GM19099 (cell line): ENCODE measurements around the gene MAGEB17.

ENCODE experiments used
- POLR2A ChIP-seq: IDR thresholded peaks from 3 replicates; pipeline ENCODE4 v1.6.1; 2011; ENCODE audit warnings: low read depth; ENCODE audit not compliant: insufficient read length; ENCODE audit errors: extremely low read depth

The MAGEB17 gene

DNA sequence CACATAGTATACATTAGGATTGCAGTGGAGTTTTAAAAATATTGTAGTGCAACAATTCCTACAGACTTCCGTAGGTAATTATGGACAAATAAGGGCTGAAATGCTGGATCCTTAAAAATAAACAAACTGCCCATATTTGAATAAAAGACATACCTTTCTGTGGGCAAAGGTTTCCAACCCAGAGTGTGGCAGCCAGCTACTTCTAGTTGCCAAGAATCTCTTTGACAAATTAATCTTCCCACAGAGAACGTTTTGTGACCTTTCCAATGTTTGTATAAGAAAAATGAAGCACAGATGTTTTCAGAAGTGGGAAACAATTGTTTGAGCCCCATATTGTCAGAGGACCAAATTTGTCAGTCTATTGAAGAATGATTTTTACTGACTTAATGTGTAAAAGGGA is 22.9 kb upstream of the MAGEB17 start:
- no peak for TF ChIP-seq POLR2A

DNA sequence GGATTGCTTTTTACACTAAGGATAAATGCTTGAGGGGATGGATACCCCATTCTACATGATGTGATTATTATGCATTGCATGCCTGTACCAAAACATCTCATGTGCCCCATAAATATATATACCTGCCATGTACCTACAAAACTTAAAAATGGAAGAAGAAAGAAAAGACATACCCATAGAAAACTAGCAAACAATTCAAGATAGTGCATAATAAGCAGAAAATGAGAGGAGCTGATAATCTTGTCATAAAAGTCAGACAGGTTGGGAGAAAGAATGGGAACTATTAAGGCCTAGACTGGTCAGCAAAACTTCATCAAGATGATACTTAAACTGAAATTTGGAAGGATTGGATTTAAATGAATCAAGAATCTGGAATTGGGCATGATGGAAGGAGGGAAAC is 21.6 kb upstream of the MAGEB17 start:
- no peak for TF ChIP-seq POLR2A

DNA sequence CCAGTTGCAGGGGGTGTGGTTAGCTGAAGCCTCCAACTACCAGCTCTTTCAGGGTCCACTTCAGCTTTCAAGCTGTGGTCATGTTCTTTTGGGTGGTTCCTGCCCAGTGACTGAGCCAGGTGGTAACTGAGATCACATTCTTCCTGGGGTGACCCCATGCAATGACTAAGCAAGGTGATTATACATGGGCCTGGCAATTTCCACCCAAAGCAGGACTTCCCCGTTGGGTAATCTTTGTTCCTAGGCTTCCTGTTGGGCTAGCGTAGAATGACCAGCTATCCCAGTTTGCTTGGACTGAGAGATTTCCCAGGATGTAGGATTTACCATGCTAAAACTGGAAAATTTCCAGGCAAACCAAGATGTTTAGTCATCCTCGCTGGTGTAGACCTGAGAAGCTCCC is 18.4 kb upstream of the MAGEB17 start:
- no peak for TF ChIP-seq POLR2A

DNA sequence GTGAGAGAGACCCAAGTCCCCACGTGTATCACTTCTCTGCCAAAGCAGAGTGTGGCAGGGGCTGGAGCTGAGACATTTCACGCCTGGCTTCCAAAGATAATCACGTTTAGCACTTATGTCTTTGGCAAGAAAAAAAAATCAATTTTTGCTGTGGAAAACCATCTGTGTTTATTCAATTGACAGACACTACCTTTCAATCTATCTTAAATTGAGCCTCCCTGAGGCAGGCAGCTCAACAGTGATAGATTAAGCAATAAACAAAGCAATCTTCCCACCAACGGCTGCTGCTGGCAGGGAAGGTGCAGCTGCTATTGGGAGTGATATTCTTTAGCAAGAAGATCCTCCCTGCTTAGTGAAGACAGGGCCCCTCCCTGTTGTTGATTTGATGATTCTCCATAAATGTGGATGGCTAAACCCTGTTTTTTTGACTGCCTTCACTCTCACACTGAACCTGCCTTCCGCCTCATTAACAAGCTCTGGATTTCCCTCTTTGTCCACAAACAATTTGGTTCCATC is 11.6 kb upstream of the MAGEB17 start:
- TF ChIP-seq POLR2A, result no peak

DNA sequence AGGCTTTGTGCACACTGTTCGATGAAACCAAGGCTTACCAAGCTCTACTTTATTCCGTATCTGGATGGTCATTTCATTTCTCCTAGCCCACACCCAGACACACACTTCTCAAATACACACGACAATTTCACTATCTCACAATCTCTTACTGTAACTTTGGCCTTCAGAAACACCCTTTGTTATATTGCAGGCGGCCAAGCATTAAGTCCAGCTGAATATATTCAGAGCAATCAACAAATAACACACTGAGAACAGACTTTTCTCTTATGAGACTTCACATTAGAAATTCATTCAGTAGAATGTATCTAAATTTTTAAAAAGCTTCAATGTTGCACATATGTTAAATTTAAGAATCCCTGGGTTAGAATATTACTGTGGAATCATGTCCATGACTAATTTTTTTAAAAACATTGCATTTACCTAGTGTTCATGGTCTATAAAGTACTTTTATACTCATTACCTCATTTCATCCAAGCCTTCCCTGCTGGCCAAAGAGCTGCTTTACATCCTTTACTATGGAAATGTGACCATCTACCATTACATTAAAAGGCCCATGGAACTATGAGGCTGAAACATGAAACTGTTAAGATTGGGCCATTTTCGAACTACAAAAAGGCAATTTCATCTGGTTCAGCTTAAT is 10.5 kb upstream of the MAGEB17 start:
- TF ChIP-seq POLR2A, result no peak

DNA sequence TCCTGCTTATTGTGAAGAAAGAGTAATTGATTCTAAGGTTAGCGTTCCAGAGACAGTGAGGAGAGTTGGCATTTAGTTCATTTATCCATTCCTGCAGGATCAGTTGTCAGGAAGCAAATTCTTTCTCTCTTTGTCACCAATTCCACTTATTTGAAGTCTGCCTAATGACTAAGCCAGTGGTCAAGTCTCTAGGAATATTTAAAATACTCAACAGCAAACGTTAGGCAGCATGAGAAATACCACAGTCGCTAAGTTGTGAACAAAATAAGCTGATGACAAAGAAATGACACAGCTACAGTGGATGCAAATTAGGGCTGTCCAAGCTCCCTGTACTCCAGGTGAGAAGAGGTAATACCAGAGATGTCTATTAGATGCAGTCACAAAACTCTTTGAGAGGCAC is 6.6 kb upstream of the MAGEB17 start:
- TF ChIP-seq POLR2A, result no peak

DNA sequence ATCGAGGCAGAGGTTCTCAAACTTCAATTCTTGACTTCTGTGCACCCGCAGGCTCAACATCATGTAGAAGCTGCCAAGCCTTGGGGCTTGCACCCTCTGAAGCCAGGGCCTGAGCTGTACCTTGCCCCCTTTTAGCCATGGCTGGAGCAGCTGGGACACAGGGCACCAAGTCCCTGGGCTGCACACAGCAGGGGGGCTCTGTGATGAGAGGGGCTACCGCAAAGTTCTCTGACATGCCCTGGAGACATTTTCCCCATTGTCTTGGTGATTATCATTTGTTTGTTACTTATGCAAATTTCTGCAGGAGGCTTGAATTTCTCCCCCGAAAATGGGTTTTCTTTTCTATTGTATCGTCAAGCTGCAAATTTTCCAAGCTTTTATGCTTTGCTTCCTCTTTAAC is 4.9 kb upstream of the MAGEB17 start:
- no peak for TF ChIP-seq POLR2A

DNA sequence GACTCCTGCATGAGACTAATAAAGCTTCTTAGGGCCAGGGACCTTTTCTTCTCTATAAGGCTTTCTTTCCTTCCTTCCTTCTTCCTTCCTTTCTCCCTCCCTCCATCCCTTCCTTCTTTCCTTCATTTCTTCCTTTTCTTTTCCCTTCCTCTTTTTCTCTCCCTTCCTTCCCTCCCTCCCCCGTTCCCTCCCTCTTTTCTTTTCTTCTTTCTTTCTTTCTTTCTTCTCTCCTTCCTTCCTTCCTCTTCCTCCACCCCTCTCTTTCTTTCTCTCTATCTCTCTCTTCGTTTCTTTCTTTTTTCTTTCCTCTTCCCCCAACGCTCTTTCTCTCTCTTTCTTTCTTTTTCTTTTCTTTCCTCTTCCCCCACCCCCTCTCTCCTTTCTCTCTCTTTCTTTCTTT is 2.5 kb upstream of the MAGEB17 start:
- no peak for TF ChIP-seq POLR2A

DNA sequence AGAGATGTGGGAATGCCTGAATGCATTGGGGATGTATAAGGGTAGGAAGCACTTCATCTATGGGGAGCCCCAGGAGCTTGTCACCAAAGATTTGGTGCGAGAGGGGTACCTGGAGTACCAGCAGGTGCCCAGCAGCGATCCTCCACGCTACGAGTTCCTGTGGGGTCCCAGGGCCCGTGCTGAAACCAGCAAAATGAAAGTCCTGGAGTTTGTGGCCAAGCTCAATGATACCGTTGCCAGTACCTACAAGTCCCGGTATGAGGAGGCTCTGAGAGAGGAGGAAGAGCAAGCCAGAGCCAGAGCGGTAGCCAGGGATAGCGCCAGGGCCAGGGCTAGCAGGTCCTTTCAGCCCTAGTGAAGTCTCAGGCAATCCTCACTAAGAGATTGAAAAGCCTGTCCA is 3.8 kb downstream of the MAGEB17 start:
- TF ChIP-seq POLR2A, result no peak

DNA sequence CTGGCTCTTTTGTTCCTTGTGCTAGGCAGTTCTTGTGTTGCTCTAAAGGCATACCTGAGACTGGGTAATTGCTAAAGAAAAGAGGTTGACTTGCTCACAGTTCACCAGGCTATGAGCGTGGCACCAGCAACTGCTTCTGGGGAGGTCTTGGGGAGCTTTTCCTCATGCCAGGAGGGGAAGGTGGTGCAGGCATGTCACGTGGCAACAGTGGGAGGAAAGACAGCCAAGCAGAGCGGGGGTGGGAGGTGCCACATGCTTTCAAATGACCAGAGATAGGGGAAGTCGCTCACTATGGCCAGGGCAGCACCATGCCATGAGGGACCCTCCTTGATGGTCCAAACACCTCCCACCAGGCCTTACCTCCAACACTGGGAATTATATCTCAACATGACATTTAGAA is 4.7 kb downstream of the MAGEB17 start:
- TF ChIP-seq POLR2A, result no peak

DNA sequence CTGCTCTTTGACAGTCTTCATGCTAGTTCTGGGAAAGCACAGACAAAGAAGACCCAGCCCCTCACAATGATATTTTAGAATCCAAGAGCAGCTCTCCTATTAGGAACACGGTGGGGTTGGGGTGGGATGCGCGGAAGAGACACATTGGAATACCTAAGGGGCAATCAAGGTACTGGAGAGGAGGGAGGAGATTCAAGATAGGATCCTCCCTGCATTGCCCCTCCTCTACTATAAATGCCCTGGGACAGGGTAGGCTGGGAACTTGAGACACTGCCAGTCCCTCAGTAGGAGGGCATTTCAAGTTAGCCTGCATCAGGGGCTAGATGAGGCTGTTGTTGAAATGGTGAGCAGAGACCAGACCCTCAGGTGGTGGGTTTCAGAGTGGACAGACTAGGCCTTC is 5.1 kb downstream of the MAGEB17 start:
- TF ChIP-seq POLR2A, result no peak

DNA sequence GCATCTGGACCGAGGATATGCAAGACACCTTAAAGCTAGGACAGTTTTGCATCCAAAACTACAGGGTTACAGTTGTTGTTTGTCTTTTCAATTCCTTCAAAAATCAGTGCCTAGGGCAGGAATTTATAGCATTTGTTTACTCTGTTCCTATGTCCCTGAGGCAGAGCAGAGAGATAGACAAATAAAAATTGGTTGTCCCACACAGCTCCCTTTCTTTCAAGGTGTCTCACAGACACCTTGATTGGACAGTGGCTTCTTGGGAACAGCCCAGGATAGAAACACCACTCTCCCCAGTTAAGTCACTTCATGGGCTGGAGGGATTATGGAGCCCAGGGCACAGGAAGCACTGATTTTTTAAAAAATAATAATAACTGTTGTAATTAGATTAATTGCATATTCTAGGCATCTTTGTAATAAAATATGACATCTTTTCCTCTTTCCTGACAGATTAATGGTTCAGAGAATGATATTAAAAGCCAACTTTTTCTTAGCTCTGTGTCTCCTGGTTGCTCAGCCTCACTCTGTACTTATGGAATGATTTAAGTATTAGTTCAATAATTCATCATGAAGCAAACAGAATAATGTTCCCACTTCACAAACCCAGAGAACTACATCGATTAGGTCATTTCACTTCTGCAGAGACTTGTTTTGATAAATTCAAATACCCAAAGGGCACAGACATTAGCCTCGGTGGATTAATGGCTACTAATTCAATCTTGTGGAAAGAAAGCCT is 8.2 kb downstream of the MAGEB17 start:
- TF ChIP-seq POLR2A, result no peak

DNA sequence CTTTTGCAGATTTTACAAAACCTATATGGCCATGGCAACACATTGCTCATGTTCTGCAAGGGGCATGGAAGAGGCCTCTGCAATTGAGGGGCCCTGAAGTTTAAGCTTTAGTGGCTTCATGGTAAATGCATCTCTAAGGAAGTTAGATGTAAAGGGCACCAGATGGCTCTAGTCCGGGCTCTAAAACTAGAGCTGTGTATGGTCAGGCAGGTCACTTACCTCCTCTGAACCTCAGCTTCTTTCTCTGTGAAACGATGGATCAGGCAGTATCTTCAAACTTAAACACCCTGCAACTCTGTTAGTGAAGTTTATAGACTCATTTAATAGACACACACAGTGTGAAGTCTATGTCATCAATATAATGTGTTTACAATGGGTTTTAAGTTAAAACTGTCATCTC is 10.0 kb downstream of the MAGEB17 start:
- no peak for TF ChIP-seq POLR2A

DNA sequence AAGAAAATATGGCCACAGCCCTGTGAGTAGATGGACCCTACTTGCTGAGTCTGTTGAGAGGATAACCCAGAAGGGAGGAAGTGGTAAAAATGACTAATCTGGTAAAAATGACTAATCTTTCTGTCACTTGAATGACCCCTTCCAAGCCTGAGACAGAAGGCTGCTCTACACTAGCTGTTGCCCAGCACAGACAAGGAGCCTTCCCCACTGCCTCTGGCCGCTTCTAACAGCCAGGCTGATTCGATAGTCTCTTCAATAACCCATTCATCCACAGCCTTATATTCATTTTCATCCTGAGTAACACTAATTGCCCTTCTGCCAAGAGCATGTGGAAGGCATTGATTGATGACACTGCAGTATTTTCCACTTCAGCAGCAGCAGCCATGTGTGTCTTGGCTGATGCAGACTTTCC is 18.4 kb downstream of the MAGEB17 start:
- TF ChIP-seq POLR2A, result no peak

DNA sequence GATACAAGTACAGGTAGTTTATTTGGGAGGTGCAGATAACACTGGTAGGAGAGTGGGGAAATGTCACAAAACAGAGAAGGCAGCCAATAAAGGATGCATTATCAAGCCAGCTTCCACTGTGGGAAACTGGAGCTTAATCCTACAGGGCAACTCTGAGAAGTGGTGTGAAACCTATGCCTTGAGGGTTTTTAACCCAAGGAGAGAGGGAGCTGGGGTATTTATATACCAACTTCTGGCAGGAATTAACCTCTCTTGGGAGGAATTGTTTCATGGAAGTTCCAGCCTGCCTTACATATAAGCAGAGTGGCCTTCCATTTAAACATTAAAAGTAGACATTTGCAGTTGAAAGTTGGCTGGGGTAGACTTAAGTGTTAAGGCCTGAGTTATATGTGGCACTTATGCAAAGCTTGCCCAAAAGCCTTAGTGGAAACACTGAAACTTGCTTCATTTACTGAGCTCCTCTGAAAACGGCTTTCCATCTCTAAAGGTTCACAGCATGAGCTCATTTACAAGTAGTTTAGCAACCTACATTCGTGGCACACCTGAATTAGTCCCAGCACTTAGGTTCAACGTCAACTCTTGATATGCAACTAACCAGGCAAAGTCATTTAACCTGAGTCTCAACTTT is 19.2 kb downstream of the MAGEB17 start:
- TF ChIP-seq POLR2A, result no peak
